ENCODE data around the gene PLBD2. TPM values are rescaled to one million over a fixed set of nuclear protein-coding genes. Genes with fewer than 3 reads are reported as not detected.

The PLBD2 gene
- total RNA-seq, 1 donor from 2014 or later = 30.8 TPM

- intact Hi-C loops (cut with DNase I) = no loop called here
- DNase-seq (ENCODE audit: low spot score) = no peak
Measured at GRCh38 chr12:113403435-113404415, 45.3 kb downstream of the PLBD2 start, which contains the start of gene SDS. Gene SDS (minus strand): TSS chr12:113403887. CDS start chr12:113399708, 4,179 bp downstream.

DNA sequence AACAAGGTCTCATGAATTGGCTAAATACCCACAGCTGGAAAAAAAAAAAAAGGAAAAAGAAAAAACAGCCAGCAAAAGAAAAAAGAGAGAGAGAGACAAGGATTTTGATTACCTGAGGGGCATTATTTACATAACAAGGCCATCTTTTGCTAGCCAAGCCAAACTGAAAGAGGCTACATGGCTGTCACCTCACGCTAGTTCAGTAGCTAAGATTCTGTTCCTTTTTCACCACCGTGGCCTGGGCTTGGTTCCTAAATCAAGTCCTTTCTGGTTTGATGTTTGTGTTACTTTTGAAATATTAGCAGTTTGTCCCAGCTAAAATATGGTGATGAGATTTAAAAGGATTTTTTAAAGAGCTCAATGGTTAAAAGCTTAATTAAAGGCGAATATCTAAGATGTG is 47.3 kb downstream of the PLBD2 start:
- DNase-seq (ENCODE audit: low spot score) = no peak
- intact Hi-C loops (cut with DNase I) = no loop called here

GRCh38 chr12:113407931-113408600 is 49.7 kb downstream of the PLBD2 start:
- DNase-seq (ENCODE audit: low spot score) = no peak
- intact Hi-C loops (cut with DNase I) = no loop called here

DNA sequence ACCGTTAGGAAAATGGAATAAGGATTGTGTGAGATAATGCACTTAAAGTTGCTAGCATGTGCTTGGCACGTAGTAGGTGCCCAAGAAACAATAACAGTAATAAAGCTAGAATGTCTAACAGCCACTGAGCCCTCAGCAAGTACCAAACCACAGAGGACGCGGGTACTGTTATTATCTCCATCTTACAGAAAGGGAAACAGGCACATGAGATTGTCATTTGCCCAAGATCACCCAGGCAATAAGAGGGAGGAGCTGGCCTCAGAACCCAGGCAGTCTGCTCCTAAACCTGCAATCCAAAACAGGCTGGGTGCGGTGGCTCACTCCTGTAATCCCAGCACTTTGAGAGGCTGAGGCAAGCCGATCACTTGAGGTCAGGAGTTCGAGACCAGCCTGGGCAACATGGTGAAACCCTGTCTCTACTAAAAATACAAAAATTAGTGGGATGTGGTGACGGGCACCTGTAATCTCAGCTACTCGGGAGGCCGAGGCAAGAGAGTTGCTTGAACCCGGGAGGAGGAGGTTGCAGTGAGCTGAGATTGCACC is 50.4 kb downstream of the PLBD2 start:
- no peak for DNase-seq (ENCODE audit: low spot score)
- intact Hi-C loops (cut with DNase I) = no loop called here

GRCh38 chr12:113409462-113410124 is 51.2 kb downstream of the PLBD2 start:
- intact Hi-C loops (cut with DNase I) = no loop called here
- no peak for DNase-seq (ENCODE audit: low spot score)

GRCh38 chr12:113413488-113413939 is 55.1 kb downstream of the PLBD2 start:
- DNase-seq (ENCODE audit: low spot score) = no peak
- intact Hi-C loops (cut with DNase I) = no loop called here

DNA sequence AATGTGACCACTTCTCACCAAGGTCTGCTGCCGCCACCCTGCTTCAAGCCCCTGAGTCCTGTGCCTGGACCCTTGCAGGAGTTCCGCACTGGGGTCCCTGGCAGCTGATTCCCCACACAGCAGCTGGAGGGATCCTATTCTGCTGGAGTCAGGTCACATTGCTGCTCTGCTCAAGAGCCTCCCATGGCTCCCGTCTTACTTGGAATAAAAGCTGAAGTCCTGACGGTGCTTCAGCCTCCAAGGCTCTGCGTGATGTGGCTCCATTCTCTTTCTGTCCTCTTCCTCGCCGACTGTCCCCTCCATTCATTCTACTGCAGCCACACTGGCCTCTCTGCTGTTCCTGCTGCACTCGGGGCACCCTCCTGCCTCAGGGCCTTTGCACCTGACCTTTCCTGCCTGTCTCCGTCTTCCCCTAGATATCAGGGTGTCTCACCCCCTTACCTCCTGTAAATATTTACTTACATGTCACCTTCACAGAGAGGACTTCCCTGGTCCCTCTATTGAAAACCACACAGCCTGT is 56.2 kb downstream of the PLBD2 start:
- DNase-seq (ENCODE audit: low spot score) = no peak

DNA sequence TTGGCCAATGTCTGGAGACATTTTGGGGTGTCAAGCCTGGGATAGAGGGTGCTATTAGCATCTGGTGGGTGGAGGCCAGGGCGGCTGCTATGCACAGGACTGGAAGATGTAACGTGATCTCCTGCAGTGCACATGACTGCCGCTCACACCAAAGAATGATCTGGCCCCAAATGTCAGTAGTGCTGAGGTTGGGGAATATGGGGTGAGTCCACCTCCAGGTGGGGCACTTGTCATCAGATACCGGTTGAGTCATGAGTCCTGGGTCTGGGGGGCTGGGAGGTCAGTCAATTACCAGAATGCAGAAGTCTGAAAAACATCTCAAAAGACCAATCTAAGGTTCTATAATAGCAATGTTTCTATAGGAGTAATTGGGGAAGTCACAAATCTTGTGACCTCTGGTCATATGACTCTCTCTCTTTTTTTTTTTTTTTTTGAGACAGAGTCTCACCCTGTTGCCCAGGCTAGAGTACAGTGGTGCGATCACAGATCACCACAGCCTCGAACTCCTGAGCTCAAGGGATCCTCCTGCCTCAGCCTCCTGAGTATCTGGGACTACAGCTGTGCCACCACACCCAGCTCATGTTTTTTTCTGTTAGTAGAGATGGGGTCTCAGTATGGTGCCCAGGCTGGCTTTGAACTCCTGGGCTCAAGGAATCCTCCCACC is 57.8 kb downstream of the PLBD2 start:
- intact Hi-C loops (cut with DNase I) = no loop called here
- no peak for DNase-seq (ENCODE audit: low spot score)

More for the DNA sequence above, 56.2 kb downstream of the PLBD2 start:
- intact Hi-C loops (cut with DNase I) = no loop called here

DNA sequence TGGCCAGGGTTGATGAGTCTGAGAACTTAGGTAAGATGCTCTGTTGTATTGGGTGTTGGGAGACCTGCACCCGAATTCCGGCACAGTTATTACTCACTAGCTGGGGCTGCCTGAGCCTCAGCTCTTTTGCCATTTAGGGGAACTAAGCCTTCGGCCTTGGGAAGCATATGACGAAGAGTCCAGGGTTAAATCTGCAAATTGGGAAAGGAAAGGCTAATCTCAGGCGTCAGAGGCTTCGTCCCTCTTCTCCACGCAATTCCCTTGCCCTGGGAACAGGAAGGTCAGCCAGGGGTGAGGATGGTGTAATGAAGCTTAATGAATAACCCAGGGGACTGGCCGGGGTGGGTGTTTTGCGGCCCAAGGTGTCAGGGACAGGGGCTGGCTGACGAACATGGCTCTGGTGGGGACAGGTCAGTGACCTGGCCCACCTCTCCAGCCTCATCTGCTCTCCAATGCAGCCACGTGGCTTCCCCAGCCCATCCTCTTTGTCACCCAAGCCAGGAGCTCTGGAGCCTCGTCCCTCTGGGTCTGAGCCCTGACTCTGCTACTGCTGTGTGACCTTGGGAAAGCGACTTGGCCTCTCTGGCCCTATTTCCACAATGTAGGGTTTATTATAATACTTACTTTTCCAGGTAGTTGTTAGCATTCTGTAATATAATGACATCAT is 60.0 kb downstream of the PLBD2 start:
- intact Hi-C loops (cut with DNase I) = no loop called here
- no peak for DNase-seq (ENCODE audit: low spot score)

DNA sequence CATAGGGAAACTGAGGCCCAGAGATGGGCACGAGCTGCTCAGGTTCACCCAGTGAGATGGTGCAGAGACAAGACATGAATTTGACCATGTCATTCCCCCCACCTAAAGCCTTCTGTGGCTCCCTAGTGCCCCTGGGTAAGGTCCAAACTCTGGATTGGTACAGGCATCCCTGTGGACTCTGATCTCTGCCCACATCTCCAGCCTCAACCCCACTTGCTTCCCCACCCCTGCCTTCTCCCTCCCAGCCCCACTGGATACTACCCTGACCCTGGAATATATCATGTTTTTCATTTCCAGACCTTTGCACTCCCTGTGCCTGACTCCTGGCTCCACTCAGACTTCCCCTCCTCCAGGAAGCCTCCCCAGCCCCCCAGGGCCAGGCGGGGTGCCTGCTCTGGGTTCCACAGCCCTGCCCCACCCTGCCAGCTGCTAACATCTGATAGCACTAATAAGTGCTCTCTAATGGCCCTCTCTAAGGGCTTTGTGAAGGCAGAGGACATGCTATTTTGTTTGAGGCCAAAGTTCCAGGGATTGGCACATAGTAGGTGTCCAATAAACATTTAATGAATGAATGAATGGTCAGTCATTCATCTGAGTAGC is 62.7 kb downstream of the PLBD2 start:
- intact Hi-C loops (cut with DNase I) = loop anchor here (5.0 kb wide), 1 partner anchor 224 kb away; no protein-coding TSS in a partner anchor

GRCh38 chr12:113422030-113422885 is 63.9 kb downstream of the PLBD2 start, which contains the start of gene SDSL:
Gene SDSL (plus strand): TSS chr12:113422380. CDS start chr12:113427983, 5,603 bp downstream.
- DNase-seq (ENCODE audit: low spot score) = peak; percentile 86
- intact Hi-C loops (cut with DNase I) = loop anchor here (5.0 kb wide), 1 partner anchor 225 kb away; no protein-coding TSS in a partner anchor

More for the DNA sequence above, 62.7 kb downstream of the PLBD2 start:
- no peak for DNase-seq (ENCODE audit: low spot score)

- DNase-seq (ENCODE audit: low spot score) = no peak
- intact Hi-C loops (cut with DNase I) = loop anchor here (5.0 kb wide), 1 partner anchor 226 kb away; no protein-coding TSS in a partner anchor
Measured at GRCh38 chr12:113422886-113423669, 64.7 kb downstream of the PLBD2 start.

GRCh38 chr12:113424456-113424855 is 66.1 kb downstream of the PLBD2 start:
- no peak for DNase-seq (ENCODE audit: low spot score)
- intact Hi-C loops (cut with DNase I) = loop anchor here (5.0 kb wide), 1 partner anchor 227 kb away; no protein-coding TSS in a partner anchor

- no peak for DNase-seq (ENCODE audit: low spot score)
- intact Hi-C loops (cut with DNase I) = loop anchor here (1.0 to 5.0 kb wide), 2 partner anchors 113 to 228 kb away; no protein-coding TSS in a partner anchor
Measured at GRCh38 chr12:113424915-113425823, 66.8 kb downstream of the PLBD2 start.

DNA sequence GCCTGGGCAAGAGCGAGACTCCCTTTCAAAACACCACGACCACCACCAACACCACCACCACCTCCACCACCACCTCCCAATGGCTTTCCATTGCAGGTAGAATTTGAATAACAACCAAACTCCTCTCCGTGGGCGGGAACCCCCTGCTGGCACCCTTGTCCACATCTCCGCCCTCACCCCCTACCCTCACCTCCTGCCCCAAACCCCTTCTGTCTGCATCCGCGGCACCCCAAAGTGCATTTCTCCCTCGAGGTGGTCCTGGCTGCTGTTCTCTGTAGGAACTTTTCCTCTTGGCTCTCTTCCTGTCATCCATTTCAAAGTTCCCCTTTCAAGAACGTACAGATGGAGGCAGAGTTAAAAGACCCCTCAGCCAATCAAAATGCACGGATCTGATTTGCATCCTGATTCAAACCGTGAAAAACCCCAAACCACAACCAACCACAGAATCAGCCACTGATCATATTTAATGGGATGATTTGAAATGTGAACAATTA is 67.6 kb downstream of the PLBD2 start:
- DNase-seq (ENCODE audit: low spot score) = no peak
- intact Hi-C loops (cut with DNase I) = loop anchor here (1.0 kb wide), 1 partner anchor 114 kb away; no protein-coding TSS in a partner anchor
